ENCODE measurements around the gene DBNDD2.

Gene DBNDD2

DNA sequence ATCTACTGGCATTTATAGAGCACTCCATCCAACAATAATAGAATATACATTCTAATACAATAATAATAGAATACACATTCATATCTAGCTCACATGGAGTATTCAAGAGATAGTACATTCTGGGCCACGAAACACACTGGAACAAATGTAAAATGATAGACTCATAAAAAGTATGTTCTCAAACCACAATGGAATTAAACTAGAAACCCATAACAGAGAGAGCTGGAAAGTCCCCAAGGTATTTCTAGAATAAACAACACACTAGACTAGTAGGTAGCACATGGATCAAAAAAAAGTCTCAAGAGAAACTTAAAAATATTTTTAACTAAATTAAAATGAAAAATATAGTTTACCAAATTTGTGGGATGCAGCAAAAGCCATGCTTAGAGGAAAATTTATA is 20.8 kb upstream of the DBNDD2 start:
- no peak for DNase-seq

DNA sequence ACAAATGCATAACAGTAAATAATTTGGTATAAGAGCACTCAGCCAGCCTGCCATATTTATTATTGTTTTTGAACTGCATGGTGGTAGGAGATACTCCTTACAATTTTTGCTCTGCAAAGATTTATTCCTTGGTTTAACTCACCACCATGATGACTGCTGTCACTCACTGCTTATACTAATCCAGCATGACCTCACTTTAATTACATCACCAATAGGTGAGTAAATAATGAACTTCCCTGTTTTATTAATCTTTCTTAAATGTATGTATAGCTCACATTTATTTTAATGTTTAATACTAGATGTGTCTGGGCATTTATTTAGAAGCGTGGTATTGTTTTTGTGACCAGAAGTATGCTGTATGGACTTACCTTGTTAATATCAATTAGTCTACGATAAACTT is 17.2 kb upstream of the DBNDD2 start:
- DNase-seq = no peak

DNA sequence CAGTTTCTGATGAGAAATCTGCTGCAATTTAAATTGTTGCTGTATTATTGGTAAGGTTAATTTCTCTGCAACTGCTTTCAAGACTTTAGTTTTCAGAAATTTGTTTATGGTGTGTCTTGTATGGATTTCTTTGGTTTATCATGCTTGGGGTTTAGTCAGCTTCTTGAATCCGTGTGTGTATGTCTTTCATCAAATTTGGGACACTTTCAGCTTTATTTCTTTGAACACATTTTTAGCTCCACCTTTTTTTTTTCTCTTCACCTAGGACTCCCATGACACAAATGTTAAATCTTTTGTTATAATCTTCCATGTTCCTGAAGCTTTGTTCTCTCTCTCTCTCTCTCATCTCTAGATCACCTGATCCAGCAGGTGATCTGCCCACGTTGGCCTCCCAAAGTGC is 16.5 kb upstream of the DBNDD2 start:
- no peak for DNase-seq

DNA sequence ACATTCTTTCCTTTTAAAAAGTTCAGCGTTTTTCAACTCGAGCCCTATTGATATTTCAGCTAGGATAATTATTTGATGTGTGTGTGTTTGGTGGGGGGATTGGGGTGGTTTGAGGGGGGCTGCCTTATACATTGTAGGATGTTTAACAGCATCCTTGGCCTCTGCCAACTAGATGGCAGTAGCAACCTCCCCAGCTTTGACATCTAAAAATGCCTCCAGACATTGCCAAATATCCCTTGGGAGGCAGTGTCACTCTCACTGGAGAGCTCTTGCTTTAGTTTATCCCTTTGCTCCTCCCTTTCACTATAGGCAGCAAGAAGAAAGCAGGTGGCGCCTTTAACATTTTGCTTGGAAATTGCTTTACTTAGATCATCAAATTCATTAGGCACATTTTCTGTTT is 15.4 kb upstream of the DBNDD2 start:
- no peak for DNase-seq

DNA sequence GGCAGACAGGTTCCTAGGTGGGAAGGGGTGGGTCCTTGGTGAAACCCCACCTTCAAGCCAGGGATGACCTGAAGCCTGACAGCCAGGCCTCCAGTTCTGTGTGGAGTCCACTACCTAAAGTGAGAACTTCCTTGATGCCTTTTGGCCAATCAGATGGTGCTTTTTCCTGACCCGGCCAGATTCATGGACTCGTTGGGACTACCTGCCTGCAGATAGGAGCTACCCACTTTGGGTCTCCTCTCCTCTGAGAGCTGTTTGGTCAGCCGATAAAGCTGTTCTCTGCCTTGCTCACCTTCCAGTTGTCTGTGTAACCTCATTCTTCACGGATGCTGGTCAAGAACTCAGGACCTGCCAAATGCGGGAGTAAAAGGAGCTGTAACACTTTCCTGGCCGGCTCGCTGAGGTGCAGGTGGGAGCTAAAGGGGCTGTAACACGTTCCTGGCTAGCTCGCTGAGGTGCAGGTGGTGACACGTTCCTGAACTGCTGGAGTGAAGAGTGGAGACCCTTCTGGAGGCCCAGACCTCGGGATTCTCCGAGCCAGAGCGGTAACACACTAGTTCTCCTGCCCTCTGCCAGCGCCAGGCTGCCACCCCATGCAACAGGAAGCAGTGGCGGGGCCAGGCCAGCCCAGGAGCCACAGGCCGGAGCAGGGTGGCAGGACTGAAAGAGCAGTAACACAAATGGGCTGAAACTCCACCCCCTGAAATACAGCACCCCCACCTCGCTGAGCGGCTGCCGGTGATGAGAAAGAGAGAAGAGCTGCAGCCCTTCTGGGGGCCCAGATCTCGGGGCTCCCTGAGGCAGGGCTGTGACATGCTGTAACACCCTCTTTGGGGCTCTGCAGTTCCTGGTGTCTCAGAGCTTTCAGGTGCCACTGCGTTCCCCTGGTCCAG is 13.6 kb upstream of the DBNDD2 start:
- no peak for DNase-seq

DNA sequence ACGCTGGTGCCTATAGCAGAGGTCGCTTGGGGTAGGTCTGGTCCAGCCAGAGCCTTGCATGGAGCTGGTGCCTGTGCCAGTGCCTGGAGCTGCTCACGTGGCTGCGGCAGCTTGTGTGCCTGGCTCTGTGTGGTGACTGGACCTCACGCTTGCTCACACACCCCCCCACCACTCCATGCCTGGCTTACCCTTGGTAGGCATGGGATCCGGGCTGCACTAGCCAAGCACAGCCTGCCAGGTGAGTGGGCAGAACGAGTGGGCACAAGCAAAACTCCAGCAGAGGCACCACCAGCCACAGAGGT is 13.0 kb upstream of the DBNDD2 start:
- DNase-seq = no peak

DNA sequence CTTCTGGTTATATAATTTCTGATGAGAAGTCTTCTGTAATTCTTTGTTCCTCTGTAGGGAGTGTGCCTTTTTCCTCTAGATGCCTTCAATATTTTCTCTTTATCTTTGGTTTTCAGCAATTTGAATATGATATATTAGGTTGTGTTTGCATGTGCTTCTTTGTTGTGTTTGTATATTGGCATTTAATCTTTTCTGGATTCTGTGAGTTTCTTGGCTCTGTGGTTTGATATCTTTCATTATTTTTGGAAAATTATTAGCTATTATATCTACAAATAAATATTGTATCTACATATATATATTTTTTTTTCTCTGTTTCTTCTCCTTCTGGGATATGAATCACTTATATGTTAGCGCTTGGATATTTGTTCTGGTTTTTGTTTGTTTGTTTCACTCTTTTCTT is 9.1 kb upstream of the DBNDD2 start:
- DNase-seq = no peak

DNA sequence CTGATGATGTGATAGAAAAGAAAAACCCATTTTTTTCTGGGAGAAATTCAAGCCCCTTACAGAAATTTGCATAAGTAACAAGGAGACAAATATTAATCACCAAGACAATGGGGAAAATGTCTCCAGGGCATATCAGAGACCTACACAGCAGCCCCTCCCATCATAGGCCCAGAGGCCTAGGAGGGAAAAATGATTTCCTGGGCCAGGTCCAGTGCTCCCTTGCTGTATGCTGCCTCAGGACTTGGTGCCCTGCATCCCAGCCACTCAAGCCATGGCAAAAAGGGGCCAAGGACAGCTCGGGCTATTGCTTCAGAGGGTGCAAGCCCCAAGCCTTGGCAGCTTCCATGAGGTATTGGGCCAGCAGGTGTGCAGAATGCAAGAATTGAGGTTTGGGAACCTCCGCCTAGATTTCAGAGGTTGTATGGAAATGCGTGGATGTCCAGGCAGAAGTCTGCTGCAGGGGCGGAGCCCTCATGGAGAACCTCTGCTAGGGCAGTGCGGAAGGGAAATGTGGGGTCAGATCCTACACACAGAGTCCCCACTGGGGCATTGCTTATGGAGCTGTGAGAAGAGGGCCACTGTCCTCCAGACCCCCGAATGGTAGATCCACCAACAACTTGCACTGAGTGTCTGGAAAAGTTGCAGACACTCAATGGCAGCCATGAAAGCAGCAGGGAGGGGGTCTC is 7.6 kb upstream of the DBNDD2 start:
- no peak for DNase-seq

DNA sequence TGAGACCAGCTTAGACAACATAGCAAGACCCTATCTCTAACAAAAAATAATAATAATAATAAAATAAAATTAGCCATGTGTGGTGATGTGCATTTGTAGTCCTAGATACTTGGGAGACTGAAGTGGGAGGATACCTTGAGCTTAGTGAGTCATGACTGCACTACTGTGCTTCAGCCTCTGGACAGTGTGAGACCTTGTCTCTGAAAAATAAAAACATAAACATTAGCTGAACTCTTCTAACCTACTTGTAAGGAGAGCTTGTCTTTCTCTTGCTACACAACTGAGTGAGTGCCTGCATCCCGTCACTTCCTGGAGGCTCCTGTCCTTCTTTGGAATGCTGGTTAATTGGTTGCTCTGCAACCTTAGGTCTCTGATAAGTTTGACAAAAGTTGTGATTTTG is 5.1 kb upstream of the DBNDD2 start:
- no peak for DNase-seq

DNA sequence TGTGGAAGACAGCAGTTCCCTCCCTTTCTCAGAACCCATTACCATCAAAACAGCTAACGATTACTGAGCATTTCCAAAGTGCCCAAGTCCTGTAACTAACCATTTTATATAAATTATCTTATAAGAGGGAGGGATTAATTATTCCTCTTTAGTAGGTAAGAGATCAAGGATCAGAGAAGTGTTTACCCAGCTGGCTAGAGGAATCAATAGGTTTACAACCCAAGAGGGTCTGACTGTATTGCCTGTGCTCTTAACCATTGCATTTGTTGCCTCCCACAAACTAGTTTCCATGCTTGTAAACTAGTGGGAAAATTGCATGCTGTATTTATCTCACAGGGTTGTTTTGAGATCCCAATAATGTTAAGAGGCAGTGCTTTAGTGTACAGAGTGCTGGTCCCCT is 3.7 kb upstream of the DBNDD2 start:
- no peak for DNase-seq

DNA sequence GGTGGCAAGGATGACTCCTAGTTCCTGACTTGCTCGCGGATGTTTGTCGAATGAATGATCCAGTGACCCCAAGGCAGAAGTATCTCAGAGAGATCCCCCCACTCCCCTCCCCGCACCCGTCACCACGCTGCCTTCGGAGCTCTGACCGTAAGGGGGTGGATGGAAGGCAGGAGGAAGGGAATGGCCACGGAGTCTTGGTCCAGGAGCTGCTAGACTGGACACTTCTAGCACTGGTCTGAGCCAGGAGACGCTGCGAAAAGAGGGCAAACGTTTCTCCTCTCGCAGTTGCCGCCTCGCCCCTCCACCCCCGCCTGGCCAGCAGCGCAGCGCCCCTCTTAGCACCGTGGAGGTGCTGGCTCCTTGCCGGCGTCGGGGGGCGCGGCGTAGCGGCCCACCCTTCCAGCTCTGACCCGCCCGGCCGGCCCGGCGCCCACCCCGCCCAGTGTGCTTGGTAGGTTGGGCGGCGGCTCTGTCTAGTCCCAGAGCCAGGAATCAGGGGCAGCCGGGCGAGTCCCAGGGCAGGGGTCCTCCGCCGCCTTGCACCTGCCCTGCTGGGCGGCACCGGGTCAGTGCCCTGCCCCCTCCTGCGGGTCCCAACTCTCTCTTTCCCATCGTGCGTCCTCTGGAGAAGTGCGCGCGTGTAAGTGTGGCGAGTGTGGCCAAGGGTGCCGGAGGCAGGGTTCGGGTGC is 2.4 kb upstream of the DBNDD2 start:
- no peak for DNase-seq

DNA sequence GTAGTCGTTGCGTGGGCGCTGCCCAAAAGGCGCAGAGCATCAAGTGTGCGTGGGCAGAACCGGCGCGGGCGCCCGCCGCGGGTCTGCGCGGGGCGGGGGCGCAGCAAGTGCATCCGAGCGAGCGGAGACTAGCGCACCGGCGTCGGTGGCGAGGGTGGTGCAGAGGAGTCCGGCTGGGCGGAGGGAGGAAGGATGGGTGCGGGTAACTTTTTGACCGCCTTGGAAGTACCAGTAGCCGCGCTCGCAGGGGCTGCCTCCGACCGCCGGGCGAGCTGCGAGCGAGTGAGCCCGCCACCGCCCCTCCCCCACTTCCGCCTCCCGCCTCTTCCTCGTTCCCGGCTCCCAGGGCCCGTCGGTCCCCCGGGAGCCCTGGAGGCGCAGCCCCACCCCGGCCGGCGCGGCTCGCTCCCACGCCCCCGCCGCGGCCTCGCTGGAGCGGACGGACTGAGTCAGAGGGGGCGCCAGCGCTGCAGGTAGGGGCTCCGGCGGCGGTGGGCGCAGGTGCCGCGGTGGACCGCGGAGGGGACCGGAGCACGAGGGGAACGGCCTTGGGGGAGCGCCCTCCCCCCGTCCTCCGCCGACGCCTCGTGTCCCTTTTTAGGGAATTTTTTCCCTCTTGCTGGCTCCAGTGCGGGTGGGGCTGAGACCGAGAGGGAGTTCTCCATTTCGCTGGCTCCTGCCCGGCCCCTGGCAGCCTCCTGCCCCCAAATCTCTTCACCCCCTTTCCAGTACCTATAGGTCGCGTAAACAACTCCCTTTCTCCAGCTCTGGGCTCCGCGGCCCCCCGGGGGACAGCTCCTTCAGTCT is 1.6 kb upstream of the DBNDD2 start:
- DNase-seq = no peak

DNA sequence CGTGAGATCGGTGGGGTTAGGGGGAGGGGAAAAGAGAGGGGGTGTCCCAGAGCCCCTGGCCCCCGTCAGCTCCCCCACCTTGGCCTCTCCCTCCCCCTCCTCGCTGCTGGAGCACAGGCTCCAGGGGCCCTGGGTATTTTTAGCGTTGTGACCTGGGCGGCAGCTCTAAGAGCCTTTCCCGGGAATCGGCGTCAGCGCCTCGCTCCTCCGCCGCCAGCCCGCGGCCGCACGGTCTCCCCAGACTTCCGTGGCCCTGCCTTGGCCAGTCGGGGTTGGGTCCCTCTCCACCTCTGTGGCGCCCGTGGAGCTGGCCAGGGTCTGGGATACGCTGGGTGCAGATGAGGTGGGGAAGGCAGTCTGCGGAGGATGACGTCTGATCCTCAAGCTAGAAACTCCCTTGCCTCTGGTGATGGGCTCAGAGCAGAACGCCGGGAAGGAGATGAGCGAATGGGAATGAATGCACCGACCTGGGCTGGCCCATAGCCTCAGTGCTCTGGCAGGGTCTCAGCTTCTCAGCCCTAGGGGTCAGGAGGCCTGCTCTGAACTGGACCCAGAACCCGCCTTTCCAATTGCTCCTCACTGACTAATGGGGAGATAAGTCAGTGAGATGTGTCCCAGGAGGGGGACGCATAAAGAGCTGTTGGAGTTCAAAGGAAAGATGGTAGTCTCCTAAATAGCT is 883 bp upstream of the DBNDD2 start:
- no peak for DNase-seq

DNA sequence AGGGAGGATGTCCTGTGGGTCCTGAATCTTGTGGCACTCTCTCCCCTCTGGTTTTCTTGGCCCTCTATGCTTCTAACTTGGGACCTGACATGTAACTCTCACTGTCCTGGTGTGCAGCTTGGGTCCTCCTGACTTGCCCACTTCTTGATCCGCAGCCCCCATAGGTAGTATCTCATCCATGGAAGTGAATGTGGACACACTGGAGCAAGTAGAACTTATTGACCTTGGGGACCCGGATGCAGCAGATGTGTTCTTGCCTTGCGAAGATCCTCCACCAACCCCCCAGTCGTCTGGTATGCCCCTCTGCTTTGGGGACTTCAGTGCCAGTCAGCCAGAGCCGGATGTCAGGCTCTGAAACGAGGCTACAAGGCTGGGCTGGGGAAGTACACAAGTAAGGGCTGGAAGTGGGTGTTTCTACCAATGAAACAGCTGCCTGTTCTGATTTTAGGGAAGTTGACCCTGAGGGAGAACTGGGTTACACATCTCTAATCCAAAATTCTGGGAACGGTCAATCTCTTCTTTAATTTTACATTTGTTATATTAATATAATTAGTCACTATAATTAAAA is 641 bp downstream of the DBNDD2 start:
- no peak for DNase-seq

DNA sequence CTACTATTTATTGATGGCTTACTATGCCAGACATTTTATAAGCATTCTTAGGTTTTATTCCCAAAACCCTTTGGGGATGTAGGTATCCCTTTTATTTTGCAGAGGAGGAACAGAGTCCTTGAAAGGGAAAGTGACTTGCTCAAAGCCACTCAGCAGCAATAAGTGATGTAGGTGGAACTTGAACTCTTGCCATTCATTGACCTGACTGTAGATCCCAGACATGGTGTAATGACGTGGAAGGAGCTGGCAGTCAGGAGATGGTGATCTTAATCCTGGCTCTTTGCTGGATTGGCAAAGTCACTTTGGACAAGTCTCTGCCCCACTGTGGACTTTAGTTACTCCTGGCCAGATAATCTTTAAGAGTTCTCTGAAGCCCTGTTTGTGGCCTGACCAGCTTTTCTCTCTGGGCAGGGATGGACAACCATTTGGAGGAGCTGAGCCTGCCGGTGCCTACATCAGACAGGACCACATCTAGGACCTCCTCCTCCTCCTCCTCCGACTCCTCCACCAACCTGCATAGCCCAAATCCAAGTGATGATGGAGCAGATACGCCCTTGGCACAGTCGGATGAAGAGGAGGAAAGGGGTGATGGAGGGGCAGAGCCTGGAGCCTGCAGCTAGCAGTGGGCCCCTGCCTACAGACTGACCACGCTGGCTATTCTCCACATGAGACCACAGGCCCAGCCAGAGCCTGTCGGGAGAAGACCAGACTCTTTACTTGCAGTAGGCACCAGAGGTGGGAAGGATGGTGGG is 1.6 kb downstream of the DBNDD2 start:
- no peak for DNase-seq

DNA sequence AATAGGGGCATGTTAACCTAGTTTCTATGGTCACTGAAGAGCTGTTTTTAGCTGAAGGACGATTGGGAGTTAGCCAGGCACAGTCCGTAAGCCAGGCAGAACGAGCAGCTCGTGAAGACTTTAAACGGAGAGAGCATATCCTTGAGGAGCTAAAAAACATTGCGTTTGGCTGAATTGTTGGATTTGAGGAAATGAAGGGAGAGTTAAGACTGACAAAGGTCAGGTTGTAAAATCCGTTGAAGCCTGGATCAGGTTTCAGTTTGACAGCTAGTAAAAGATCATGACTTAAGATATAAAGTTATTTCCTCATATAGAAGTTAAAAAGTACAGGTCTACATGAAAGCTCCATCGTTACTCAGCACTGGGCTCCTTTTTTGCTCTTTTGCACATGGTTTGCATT is 2.8 kb downstream of the DBNDD2 start:
- no peak for DNase-seq

DNA sequence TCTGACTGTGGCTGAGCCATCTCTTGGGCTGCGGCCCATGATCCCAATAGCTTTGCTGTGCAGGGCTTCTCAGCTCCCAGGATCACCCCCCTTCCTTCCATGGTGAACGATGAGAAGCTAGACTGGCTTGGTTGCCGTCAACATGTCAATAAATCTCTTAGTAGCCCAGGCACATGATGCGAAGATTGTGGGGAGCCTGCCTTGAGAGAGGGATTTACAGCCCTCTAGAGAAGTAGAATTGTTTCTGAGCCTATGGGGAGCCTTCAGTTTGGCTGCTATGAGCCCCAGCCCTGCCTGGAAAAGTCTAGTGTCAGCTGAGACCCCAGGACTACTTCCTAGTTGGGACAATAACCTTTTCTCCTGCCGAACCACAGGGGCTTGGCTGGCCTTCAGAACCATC is 4.6 kb downstream of the DBNDD2 start:
- no peak for DNase-seq

DNA sequence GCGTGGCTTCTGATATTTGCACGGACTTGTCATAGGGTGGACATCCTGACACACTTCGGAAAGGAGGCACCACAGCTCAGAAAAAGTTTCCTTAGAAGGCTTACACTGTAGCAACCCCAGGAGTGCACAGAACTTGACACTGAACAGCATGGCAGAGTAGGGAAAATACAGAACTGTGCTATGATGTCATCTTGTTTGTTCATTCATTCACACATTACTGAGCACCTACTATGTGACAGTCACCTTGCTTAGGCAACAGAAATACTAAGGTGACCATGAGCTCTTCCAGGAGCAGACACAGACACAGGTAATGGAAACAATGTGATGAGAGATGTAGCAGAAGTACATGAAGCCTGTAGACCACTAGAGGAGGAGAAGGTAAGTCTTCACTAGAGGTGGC is 5.4 kb downstream of the DBNDD2 start:
- DNase-seq = no peak

DNA sequence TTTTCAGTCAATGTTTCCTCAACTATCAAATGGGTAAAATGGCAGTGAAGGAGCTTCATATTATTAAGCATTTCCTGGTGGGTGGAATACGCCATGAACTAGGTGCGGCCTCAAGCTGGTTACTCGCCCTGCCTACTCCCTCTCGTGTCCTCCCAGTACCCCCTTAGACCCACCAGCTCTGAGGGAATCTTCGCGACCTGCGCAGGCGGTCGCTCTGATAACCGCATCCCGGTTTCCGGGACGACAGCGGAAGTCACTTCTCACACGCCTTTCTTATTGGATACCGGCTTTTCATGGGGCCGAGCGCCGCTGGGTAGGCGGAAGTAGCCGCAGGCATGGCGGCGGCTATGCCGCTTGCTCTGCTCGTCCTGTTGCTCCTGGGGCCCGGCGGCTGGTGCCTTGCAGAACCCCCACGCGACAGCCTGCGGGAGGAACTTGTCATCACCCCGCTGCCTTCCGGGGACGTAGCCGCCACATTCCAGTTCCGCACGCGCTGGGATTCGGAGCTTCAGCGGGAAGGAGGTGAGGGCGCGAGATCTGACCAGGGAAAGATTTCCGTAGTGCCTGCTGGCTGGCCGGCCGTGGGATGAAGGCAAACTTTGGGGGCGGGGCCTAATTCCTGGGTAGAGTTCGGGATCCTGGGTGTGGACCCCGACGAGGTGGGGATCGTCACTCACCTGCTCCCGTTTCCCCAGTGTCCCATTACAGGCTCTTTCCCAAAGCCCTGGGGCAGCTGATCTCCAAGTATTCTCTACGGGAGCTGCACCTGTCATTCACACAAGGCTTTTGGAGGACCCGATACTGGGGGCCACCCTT is 7.9 kb downstream of the DBNDD2 start, which contains the start of gene PIGT:
TSS of gene PIGT (plus strand) at position 320 of the 816 bp plus-strand sequence. CDS start at position 336, 16 bp downstream.
- DNase-seq = peak; percentile 67

DNA sequence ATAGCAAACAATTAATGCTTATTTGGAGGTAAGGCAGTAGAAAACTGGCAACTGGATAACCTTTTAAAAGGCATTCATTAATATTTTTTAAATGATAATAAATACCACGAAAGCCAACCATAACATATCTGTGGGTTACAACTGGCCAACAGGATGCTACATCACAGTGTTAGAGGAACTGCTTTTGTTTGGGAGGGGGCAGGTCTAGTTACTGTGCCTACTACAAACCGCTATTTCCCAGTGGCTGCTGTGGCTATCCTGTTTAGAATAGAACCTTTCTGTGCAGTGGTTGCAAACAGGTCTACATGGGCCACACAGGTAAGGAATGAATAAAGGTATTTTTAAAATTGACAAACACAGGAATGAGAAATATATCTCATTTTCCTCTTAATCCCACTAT is 8.8 kb downstream of the DBNDD2 start:
- DNase-seq = no peak

All from NCI-H1694 (cell line).